DND-41 (cell line): ENCODE measurements around the gene TNFSF9.

ENCODE experiments used
- CTCF ChIP-seq: IDR thresholded peaks from 2 replicates; pipeline ENCODE4 v1.5.1; 2012; ENCODE audit warnings: borderline replicate concordance, low read length, moderate library complexity, mild to moderate bottlenecking; ENCODE audit not compliant: poor library complexity, severe bottlenecking; ENCODE audit errors: extremely low read depth
- EZH2 ChIP-seq: IDR thresholded peaks from 3 replicates; pipeline ENCODE4 v1.6.1; 2012; ENCODE audit warnings: borderline replicate concordance, low read depth, mild to moderate bottlenecking, moderate library complexity, low read length, inconsistent platforms; ENCODE audit not compliant: severe bottlenecking

GRCh38 chr19:6494438-6495036 is 36.3 kb upstream of the TNFSF9 start:
- TF ChIP-seq CTCF = no peak
- no peak for TF ChIP-seq EZH2
